Activated effector memory CD4-positive, alpha-beta T cell treated with anti-CD3 and anti-CD28 coated beads, Interleukin-2, amount 50 U/mL, for 16 hours (primary cell): Measurements from ENCODE around the gene TTC33.
"Not testable (repeated sequence)": the region's sequence is repeated elsewhere in the genome, so short reads cannot be mapped to it uniquely, and the experiment has no call there.

ENCODE experiments used
- DNase-seq: peaks from one replicate; pipeline ENCODE4 v3.0.0-alpha.2; 2020

Gene TTC33

DNA sequence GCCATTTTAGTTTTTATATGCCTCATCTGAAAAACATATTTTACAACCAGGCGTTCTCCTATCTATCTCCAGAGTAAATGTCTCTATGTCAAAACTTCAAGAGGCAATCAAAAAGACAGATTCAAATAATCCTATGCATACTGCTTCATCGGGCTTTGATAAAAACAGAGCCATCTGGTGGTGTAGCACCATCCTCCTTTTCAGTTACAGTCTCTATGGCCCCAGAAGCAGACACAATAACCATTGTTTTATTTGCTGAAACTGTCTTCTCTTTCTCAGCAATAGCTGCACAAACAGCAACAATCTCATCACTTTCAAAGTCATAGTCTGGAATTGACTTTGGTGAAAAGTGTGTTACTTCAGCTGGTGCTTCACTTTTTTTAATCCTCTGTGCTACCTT, 39.8 kb downstream of the TTC33 start:
- DNase-seq: no peak

DNA sequence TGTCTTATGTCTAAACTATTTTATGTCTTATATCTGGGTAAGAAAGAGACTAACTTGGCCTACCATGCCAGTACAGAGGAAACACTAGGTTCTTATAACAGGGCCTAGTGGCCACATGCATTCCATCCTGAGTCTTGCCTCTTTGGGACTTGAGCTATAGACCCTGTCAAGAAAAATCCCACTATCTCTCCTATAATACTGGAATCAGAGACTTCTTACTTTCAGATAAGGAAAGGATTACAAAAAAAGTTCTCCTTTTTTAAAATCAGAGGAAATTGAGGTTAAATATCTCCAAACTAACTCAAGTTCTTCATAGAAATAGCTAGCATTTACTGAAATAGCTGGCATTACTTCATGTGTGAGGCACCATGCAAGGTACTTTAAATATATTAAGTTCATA, 41.8 kb downstream of the TTC33 start:
- DNase-seq: no peak

GRCh38 chr5:40710575-40710974, 45.2 kb downstream of the TTC33 start:
- not testable (repeated sequence) for DNase-seq

- not testable (repeated sequence) for DNase-seq
These were observed 50.3 kb downstream of the TTC33 start for GRCh38 chr5:40705484-40705883.

- not testable (repeated sequence) for DNase-seq
These were observed 53.7 kb downstream of the TTC33 start for GRCh38 chr5:40702027-40702426.

GRCh38 chr5:40700116-40700782, 55.5 kb downstream of the TTC33 start:
- no peak for DNase-seq

- no peak for DNase-seq
These were observed 61.3 kb downstream of the TTC33 start for GRCh38 chr5:40694433-40694832.

GRCh38 chr5:40691894-40692293, 63.9 kb downstream of the TTC33 start:
- DNase-seq: no peak

DNA sequence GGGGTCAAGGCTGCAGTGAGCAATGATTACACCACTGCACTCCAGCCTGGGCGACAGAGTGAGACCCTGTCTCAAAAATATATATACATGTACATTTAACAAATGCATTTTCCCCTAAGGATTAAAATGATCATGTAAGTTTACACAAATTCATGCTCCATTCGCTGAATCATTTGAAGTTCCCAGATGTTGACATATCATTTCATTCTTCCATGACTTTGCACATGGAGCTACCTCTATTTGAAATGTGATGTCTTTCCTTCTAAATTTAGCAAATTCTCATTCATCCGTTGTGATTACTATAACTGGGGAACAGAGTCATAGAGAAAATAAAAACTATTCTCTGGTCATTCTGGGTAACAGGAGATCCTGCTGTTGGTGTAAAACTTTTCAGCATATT, 65.5 kb downstream of the TTC33 start:
- DNase-seq: no peak

- DNase-seq: peak; percentile 68
These were observed 66.3 kb downstream of the TTC33 start for GRCh38 chr5:40689438-40689837.

- DNase-seq: no peak
These were observed 66.8 kb downstream of the TTC33 start for GRCh38 chr5:40688996-40689395.

- DNase-seq: peak; percentile 94
These were observed 67.5 kb downstream of the TTC33 start for GRCh38 chr5:40688127-40688761.

GRCh38 chr5:40687321-40687720, 68.4 kb downstream of the TTC33 start:
- DNase-seq: peak; percentile 70

GRCh38 chr5:40685976-40686486, 69.7 kb downstream of the TTC33 start:
- no peak for DNase-seq

DNA sequence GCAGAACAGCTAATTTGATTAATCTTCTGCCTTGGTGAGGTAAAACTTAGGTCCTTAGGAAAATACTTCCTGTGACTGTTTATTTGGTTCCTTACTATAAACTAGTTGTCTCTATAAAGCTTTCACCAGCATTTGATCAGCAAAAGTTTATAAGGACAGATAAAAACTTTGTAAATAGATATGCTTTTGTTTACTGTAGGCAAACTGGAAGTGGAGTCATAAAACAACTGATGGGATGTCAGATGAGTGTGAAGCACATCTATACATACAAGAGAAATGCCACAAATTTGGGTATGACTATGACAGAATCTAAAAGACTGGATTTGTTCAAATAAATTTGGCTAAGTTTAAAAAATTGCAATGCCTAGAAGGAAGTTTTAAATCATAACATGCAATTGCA, 70.6 kb downstream of the TTC33 start:
- no peak for DNase-seq

DNA sequence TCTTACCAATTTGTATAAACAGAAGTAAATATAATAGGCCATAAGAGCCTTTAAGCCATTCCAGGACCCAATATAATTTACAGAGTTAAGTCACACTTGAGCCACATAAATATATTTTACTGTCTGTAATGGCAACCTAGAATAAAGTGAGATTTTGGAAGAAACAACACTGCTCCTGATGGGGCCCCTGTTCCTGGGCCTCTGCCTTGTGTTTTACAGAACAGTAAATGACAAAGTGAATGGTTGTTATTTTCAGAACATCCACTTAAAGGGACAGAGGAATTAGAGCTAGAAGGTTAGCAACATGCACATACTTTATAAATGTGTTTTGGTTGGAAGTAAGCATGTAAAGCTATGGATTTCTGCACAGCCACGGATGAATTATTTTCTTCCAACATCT, 72.5 kb downstream of the TTC33 start:
- DNase-seq: no peak

DNA sequence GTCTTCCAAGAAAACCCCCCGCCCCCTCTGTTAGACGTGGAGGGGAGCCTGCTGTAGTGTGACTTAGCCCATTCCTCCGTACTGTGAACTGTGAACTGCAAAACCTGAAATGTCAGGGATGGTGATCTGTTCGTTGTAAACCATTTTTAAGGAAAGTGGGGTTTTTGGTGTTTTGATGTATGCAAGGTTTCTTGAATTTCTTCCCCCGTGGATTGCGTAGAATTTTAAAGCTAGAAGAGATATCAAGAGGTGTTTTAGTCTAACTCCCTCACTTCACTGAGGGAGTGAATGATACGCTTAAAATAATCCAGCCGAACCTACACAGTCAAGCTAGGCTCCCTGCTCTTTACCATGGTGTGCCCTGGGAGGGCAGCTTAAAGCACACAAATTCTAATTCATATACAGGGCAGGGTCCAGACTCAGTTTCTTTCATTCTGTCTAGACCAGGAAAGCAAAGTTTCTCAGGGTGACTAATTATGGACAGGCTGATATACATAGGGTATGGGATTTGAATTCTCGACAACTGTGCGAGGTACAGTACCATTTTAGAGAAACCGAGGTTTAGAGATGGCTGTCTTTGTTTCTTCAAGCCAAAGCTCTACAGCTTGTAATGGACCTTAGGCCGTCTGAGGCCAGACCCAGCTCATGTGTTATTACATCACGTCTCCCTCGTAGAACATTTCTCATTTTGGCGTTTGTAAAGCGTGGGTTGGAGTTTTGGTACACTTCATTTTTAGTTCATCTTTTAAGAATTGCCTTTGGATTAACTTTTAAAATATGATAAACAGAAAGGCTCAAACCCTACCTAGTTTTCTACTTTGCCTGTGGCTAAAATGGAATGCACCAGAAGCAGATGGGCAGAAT, 73.4 kb downstream of the TTC33 start:
- no peak for DNase-seq

DNA sequence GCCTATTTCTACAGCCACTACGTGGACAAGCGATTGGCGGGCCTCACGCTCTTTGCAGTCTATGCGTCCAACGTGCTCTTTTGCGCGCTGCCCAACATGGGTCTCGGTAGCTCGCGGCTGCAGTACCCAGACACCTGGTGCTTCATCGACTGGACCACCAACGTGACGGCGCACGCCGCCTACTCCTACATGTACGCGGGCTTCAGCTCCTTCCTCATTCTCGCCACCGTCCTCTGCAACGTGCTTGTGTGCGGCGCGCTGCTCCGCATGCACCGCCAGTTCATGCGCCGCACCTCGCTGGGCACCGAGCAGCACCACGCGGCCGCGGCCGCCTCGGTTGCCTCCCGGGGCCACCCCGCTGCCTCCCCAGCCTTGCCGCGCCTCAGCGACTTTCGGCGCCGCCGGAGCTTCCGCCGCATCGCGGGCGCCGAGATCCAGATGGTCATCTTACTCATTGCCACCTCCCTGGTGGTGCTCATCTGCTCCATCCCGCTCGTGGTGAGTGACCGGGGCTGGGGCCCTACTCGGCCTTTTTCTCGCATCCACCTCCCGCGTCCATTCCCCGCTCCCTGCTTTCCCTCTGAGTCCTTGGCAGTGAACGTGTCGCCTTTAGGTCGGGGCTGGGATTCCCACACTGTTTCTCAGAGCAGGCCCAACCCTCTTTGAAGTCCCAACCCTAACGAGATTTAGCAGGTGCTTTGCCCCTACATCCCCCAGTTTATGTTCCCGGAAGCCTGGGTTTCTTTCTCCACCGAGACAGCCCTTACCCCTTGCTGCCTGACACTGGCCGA, 74.2 kb downstream of the TTC33 start:
- peak; percentile 79 for DNase-seq

- peak; percentile 81 for DNase-seq
These were observed 74.9 kb downstream of the TTC33 start for GRCh38 chr5:40680741-40681362.

DNA sequence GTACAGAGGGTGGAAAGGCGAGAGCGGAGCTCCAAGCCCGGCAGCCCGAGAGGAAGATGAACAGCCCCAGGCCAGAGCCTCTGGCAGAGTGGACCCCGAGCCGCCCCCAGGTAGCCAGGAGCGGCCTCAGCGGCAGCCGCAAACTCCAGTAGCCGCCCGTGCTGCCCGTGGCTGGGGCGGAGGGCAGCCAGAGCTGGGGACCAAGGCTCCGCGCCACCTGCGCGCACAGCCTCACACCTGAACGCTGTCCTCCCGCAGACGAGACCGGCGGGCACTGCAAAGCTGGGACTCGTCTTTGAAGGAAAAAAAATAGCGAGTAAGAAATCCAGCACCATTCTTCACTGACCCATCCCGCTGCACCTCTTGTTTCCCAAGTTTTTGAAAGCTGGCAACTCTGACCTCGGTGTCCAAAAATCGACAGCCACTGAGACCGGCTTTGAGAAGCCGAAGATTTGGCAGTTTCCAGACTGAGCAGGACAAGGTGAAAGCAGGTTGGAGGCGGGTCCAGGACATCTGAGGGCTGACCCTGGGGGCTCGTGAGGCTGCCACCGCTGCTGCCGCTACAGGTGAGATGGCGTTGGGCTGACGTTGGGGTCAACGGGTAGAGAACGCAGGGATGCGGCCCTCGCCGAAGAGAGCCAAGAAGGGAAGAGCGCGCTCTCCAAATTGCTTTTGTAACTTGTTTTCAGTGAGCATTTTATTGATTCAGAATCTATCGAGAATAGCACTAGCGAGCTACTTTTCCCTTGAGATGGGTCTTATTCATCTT, 75.7 kb downstream of the TTC33 start, which contains the start of gene PTGER4:
PTGER4 (plus strand) TSS at position 3 of the 769 bp plus-strand sequence. CDS start 1,079 bp downstream, outside the sequence.
- DNase-seq: peak; percentile 80
